Transverse colon (tissue), 4 donors: Measurements from ENCODE around the gene ITGA3.

Experiments
- EP300 ChIP-seq: sonication (generic); formaldehyde crosslinking; IDR thresholded peaks from one replicate; pipeline ENCODE4 v1.6.1; 2017; ENCODE audit warnings: antibody characterized with exemption, low read depth
- POLR2A ChIP-seq: fragments of 450-650 bp; IDR thresholded peaks from one replicate; pipeline ENCODE4 v1.6.1; 2016; ENCODE audit warnings: antibody characterized with exemption, mild to moderate bottlenecking, moderate library complexity
- POLR2AphosphoS5 ChIP-seq, 3 donors: sonication (generic); formaldehyde crosslinking; IDR thresholded peaks; one replicate each; pipeline ENCODE4 v1.6.1; 2016; ENCODE audit warnings: antibody characterized with exemption in 3 of 3
- TF ChIP-seq, protein P1 (sequence below), 5 experiments: fragments of 200-600 bp in 3 of 5; fragments of 450-650 bp in 2 of 5; sonication (generic) in 3 of 5; IDR thresholded peaks; 1 replicate in 2 of 5; 2 replicates in 3 of 5; pipeline ENCODE4 v1.5.1; 2016 to 2017; ENCODE audit warnings: antibody characterized with exemption in 5 of 5, inconsistent platforms in 3 of 5, mild to moderate bottlenecking in 2 of 5, moderate library complexity in 1 of 5

DNA sequence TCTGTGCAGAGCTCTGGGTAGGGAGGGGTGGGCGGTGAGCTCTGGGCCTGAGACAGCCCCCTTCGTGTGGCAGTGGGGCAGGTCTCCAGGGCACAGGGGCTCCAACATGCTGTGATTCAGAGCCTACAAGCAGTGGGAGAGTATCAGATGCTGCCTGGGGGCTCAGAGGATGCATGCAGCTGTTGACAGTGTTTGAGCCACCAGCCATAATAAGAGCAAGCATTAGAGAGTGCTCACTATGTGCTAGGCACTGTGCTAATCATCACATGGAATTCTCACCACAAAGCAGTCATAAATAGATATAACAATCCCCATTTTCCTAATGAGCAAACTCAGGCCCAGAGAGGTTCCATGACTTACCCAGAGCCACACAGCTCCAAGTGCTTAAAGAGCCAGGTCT, 47.3 kb downstream of the ITGA3 start:
- TF ChIP-seq, protein P1, sequence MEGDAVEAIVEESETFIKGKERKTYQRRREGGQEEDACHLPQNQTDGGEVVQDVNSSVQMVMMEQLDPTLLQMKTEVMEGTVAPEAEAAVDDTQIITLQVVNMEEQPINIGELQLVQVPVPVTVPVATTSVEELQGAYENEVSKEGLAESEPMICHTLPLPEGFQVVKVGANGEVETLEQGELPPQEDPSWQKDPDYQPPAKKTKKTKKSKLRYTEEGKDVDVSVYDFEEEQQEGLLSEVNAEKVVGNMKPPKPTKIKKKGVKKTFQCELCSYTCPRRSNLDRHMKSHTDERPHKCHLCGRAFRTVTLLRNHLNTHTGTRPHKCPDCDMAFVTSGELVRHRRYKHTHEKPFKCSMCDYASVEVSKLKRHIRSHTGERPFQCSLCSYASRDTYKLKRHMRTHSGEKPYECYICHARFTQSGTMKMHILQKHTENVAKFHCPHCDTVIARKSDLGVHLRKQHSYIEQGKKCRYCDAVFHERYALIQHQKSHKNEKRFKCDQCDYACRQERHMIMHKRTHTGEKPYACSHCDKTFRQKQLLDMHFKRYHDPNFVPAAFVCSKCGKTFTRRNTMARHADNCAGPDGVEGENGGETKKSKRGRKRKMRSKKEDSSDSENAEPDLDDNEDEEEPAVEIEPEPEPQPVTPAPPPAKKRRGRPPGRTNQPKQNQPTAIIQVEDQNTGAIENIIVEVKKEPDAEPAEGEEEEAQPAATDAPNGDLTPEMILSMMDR (IDR thresholded peaks at IDR 0.05) = no peak
- TF ChIP-seq POLR2A (no peak), POLR2AphosphoS5 (IDR thresholded peaks at IDR 0.05) (no peak), EP300 (no peak)
